Central memory CD8-positive, alpha-beta T cell (primary cell): ENCODE measurements around the gene NOS1AP.

Experiments
- ATAC-seq: fragments of 150-1000 bp; cut with Tn5 transposase; replicated peaks from 2 replicates; pipeline ENCODE4 v1.10.0; 2022; ENCODE audit warnings: mild to moderate bottlenecking, moderate FRiP score, moderate number of reproducible peaks; ENCODE audit not compliant: poor library complexity, severe bottlenecking; ENCODE audit errors: extremely low read depth
- DNase-seq, 2 donors: peaks; one replicate each; pipeline ENCODE4 v3.0.0; 2021; ENCODE audit warnings: low spot score in 2 of 2
- H3K27ac Mint-ChIP-seq: one replicate; pipeline ENCODE4 v1.8.0; 2022; ENCODE audit warnings: low read depth, mild to moderate bottlenecking, moderate library complexity, mixed read lengths
- H3K27me3 Mint-ChIP-seq: one replicate; pipeline ENCODE4 v1.8.0; 2022; ENCODE audit warnings: mixed read lengths
- H3K36me3 Mint-ChIP-seq: one replicate; pipeline ENCODE4 v1.8.0; 2022; ENCODE audit warnings: mild to moderate bottlenecking, moderate library complexity, mixed read lengths; ENCODE audit not compliant: insufficient read depth
- H3K4me1 Mint-ChIP-seq: one replicate; pipeline ENCODE4 v1.8.0; 2022; ENCODE audit warnings: mixed read lengths
- H3K4me3 Mint-ChIP-seq: one replicate; pipeline ENCODE4 v1.8.0; 2022; ENCODE audit warnings: mild to moderate bottlenecking, moderate library complexity, mixed read lengths
- H3K9me3 Mint-ChIP-seq: one replicate; pipeline ENCODE4 v1.8.0; 2022; ENCODE audit warnings: mixed read lengths

The NOS1AP gene

GRCh38 chr1:162136760-162137159, 67.3 kb downstream of the NOS1AP start:
- Mint-ChIP-seq H3K4me3 (no peak overlapping the region), H3K36me3 (no peaks in the 10 kb centered on the region), H3K27me3 (peaks cover 38% of the 10 kb centered on the region), H3K4me1 (no peaks in the 10 kb centered on the region), H3K9me3 (no peaks in the 10 kb centered on the region), H3K27ac (no peak overlapping the region)
- ATAC-seq, result no peak
- DNase-seq, result no peak

- ATAC-seq (no peak), DNase-seq (no peak)
- Mint-ChIP-seq H3K4me3 (no peak overlapping the region), H3K27ac (no peak overlapping the region), H3K9me3 (no peaks in the 10 kb centered on the region), H3K27me3 (peaks cover 32% of the 10 kb centered on the region), H3K4me1 (no peaks in the 10 kb centered on the region), H3K36me3 (no peaks in the 10 kb centered on the region)
These were observed 67.9 kb downstream of the NOS1AP start for GRCh38 chr1:162137179-162137960.

GRCh38 chr1:162138112-162138511, 68.6 kb downstream of the NOS1AP start:
- H3K36me3 Mint-ChIP-seq, result no peaks in the 10 kb centered on the region
- peaks cover 25% of the 10 kb centered on the region for H3K27me3 Mint-ChIP-seq
- H3K9me3 Mint-ChIP-seq, result no peaks in the 10 kb centered on the region
- no peak overlapping the region for H3K4me3 Mint-ChIP-seq
- ATAC-seq (no peak), DNase-seq (no peak)
- H3K27ac Mint-ChIP-seq, result no peak overlapping the region
- no peaks in the 10 kb centered on the region for H3K4me1 Mint-ChIP-seq

- Mint-ChIP-seq H3K36me3 (no peaks in the 10 kb centered on the region), H3K27ac (no peak overlapping the region), H3K9me3 (no peaks in the 10 kb centered on the region), H3K4me1 (no peaks in the 10 kb centered on the region), H3K4me3 (no peak overlapping the region), H3K27me3 (peaks cover 19% of the 10 kb centered on the region)
- no peak for ATAC-seq
- DNase-seq, result no peak
These were observed 69.2 kb downstream of the NOS1AP start for GRCh38 chr1:162138599-162139181.

- H3K36me3 Mint-ChIP-seq, result no peaks in the 10 kb centered on the region
- H3K27ac Mint-ChIP-seq, result no peak overlapping the region
- DNase-seq (no peak), ATAC-seq (no peak)
- peaks cover 14% of the 10 kb centered on the region for H3K27me3 Mint-ChIP-seq
- no peaks in the 10 kb centered on the region for H3K4me1 Mint-ChIP-seq
- no peaks in the 10 kb centered on the region for H3K9me3 Mint-ChIP-seq
- no peak overlapping the region for H3K4me3 Mint-ChIP-seq
These were observed 69.7 kb downstream of the NOS1AP start for GRCh38 chr1:162139211-162139610.

GRCh38 chr1:162141281-162142054, 72.0 kb downstream of the NOS1AP start:
- Mint-ChIP-seq H3K27me3 (no peaks in the 10 kb centered on the region), H3K4me3 (no peak overlapping the region), H3K27ac (no peak overlapping the region), H3K9me3 (no peaks in the 10 kb centered on the region), H3K36me3 (no peaks in the 10 kb centered on the region), H3K4me1 (no peaks in the 10 kb centered on the region)
- ATAC-seq, result no peak
- DNase-seq, result no peak

GRCh38 chr1:162142968-162143367, 73.5 kb downstream of the NOS1AP start:
- no peak overlapping the region for H3K4me3 Mint-ChIP-seq
- no peaks in the 10 kb centered on the region for H3K4me1 Mint-ChIP-seq
- DNase-seq (no peak), ATAC-seq (no peak)
- H3K36me3 Mint-ChIP-seq, result no peaks in the 10 kb centered on the region
- H3K27ac Mint-ChIP-seq, result no peak overlapping the region
- H3K9me3 Mint-ChIP-seq, result no peaks in the 10 kb centered on the region
- H3K27me3 Mint-ChIP-seq, result peaks cover 2% of the 10 kb centered on the region

GRCh38 chr1:162144268-162144667, 74.8 kb downstream of the NOS1AP start:
- DNase-seq (no peak), ATAC-seq (no peak)
- Mint-ChIP-seq H3K4me1 (no peaks in the 10 kb centered on the region), H3K4me3 (no peak overlapping the region), H3K36me3 (no peaks in the 10 kb centered on the region), H3K27ac (no peak overlapping the region), H3K9me3 (no peaks in the 10 kb centered on the region), H3K27me3 (peaks cover 13% of the 10 kb centered on the region)

- ATAC-seq (no peak), DNase-seq (no peak)
- H3K36me3 Mint-ChIP-seq, result no peaks in the 10 kb centered on the region
- H3K4me3 Mint-ChIP-seq, result no peak overlapping the region
- H3K4me1 Mint-ChIP-seq, result no peaks in the 10 kb centered on the region
- H3K27ac Mint-ChIP-seq, result no peak overlapping the region
- H3K9me3 Mint-ChIP-seq, result no peaks in the 10 kb centered on the region
- H3K27me3 Mint-ChIP-seq, result peaks cover 13% of the 10 kb centered on the region
These were observed 75.4 kb downstream of the NOS1AP start for GRCh38 chr1:162144853-162145252.

- H3K9me3 Mint-ChIP-seq, result no peaks in the 10 kb centered on the region
- no peaks in the 10 kb centered on the region for H3K36me3 Mint-ChIP-seq
- no peak overlapping the region for H3K4me3 Mint-ChIP-seq
- peaks cover 15% of the 10 kb centered on the region for H3K27me3 Mint-ChIP-seq
- H3K27ac Mint-ChIP-seq, result no peak overlapping the region
- DNase-seq, result no peak
- no peaks in the 10 kb centered on the region for H3K4me1 Mint-ChIP-seq
- no peak for ATAC-seq
These were observed 75.9 kb downstream of the NOS1AP start for GRCh38 chr1:162145280-162145965.

- H3K27me3 Mint-ChIP-seq, result peaks cover 22% of the 10 kb centered on the region
- no peaks in the 10 kb centered on the region for H3K36me3 Mint-ChIP-seq
- H3K9me3 Mint-ChIP-seq, result no peaks in the 10 kb centered on the region
- DNase-seq (no peak), ATAC-seq (no peak)
- H3K27ac Mint-ChIP-seq, result no peak overlapping the region
- no peak overlapping the region for H3K4me3 Mint-ChIP-seq
- no peaks in the 10 kb centered on the region for H3K4me1 Mint-ChIP-seq
These were observed 76.6 kb downstream of the NOS1AP start for GRCh38 chr1:162145966-162146696.

- ATAC-seq, result no peak
- Mint-ChIP-seq H3K9me3 (no peaks in the 10 kb centered on the region), H3K4me1 (no peaks in the 10 kb centered on the region), H3K27ac (no peak overlapping the region), H3K4me3 (no peak overlapping the region), H3K36me3 (no peaks in the 10 kb centered on the region), H3K27me3 (peaks cover 24% of the 10 kb centered on the region)
- no peak for DNase-seq
These were observed 78.3 kb downstream of the NOS1AP start for GRCh38 chr1:162147760-162148159.
